Right atrium auricular region (tissue), 2 donors: ENCODE results near the gene C19orf81. TPM values are rescaled to one million over a fixed set of nuclear protein-coding genes. Genes with fewer than 3 reads are reported as not detected.

Experiments used
- DNase-seq: peaks from one replicate; pipeline ENCODE4 v3.0.0-alpha.2; 2019; ENCODE audit warnings: low spot score
- H3K27ac ChIP-seq, 2 donors: fragments of 200-600 bp; sonication (generic); 1 replicate in 1 of 2; 2 replicates in 1 of 2; pipeline ENCODE4 v1.5.1; 2016 to 2019
- H3K27me3 ChIP-seq, 2 donors: fragments of 200-600 bp; sonication (generic); one replicate each; pipeline versions ENCODE4 v1.5.1 to v1.6.0; 2017 to 2019
- H3K36me3 ChIP-seq: fragments of 200-600 bp; sonication (generic); one replicate; pipeline ENCODE4 v1.5.1; 2016
- H3K4me1 ChIP-seq, 2 donors: fragments of 200-600 bp; sonication (generic); one replicate each; pipeline versions ENCODE4 v1.5.1 to v1.6.0; 2017 to 2019
- H3K4me3 ChIP-seq, 2 donors: fragments of 200-600 bp; sonication (generic); 1 replicate in 1 of 2; 2 replicates in 1 of 2; pipeline ENCODE4 v1.5.1; 2017 to 2019; ENCODE audit warnings: mild to moderate bottlenecking in 1 of 2, moderate library complexity in 1 of 2
- H3K9me3 ChIP-seq, 2 donors: fragments of 200-600 bp; sonication (generic); one replicate each; pipeline ENCODE4 v1.5.1; 2019
- total RNA-seq, 2 donors: library from RNA; depleted of rRNA; stranded (reverse); fragments of >200 nt; gene quantifications; one replicate each; pipeline ENCODE4 v1.1.0, GENCODE V29; 2016
- TF ChIP-seq, protein P1 (sequence below), 2 donors: fragments of 200-600 bp; sonication (generic); IDR thresholded peaks; one replicate each; pipeline ENCODE4 v1.5.1; 2019; ENCODE audit warnings: antibody characterized with exemption in 2 of 2

The C19orf81 gene
- total RNA-seq, 2 donors from 2014 or later, result 4.6 TPM; not detected in 1

DNA sequence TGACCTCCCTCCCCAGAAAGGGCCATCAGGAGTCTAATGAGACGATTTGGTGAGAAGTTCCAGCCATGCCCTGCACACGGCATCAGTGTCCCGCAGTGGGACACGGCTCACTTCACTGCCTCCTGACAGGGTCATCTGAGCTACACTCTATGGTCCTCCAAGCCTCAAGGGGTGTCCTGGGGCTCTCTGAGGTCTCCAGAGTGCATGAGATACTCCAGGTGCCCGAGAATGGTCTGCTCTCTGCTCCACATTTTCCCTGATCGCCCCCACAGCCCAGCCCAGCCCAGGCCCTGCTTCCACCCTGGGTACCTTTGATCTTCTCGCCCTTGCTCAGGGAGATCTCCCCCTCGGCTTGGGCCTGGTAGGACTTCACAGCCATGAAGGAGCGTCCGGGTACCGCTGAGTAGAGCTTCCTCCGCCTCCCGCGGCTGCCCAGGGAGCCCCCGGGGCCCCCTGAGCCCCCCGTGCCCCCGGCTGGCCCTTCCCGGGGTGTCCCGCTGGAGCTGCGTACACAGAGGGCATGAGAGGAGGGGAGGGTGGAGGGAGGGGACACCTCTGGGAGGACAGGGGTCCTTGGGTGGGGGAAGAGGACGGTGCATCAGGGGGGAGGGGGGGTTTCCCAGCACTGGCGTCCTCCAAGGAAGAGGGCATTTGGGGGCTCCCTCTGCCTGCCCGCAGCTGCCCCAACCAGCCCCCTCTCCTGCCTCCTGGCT, 53.1 kb downstream of the C19orf81 start:
- Histone ChIP-seq H3K4me3 (no peak overlapping the region), H3K9me3 (no peaks in the 10 kb centered on the region), H3K27me3 (no peaks in the 10 kb centered on the region), H3K36me3 (no peaks in the 10 kb centered on the region), H3K4me1 (no peaks in the 10 kb centered on the region), H3K27ac (no peak overlapping the region)
- TF ChIP-seq, protein P1, sequence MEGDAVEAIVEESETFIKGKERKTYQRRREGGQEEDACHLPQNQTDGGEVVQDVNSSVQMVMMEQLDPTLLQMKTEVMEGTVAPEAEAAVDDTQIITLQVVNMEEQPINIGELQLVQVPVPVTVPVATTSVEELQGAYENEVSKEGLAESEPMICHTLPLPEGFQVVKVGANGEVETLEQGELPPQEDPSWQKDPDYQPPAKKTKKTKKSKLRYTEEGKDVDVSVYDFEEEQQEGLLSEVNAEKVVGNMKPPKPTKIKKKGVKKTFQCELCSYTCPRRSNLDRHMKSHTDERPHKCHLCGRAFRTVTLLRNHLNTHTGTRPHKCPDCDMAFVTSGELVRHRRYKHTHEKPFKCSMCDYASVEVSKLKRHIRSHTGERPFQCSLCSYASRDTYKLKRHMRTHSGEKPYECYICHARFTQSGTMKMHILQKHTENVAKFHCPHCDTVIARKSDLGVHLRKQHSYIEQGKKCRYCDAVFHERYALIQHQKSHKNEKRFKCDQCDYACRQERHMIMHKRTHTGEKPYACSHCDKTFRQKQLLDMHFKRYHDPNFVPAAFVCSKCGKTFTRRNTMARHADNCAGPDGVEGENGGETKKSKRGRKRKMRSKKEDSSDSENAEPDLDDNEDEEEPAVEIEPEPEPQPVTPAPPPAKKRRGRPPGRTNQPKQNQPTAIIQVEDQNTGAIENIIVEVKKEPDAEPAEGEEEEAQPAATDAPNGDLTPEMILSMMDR (IDR thresholded peaks at IDR 0.05), result no peak
- DNase-seq, result no peak

DNA sequence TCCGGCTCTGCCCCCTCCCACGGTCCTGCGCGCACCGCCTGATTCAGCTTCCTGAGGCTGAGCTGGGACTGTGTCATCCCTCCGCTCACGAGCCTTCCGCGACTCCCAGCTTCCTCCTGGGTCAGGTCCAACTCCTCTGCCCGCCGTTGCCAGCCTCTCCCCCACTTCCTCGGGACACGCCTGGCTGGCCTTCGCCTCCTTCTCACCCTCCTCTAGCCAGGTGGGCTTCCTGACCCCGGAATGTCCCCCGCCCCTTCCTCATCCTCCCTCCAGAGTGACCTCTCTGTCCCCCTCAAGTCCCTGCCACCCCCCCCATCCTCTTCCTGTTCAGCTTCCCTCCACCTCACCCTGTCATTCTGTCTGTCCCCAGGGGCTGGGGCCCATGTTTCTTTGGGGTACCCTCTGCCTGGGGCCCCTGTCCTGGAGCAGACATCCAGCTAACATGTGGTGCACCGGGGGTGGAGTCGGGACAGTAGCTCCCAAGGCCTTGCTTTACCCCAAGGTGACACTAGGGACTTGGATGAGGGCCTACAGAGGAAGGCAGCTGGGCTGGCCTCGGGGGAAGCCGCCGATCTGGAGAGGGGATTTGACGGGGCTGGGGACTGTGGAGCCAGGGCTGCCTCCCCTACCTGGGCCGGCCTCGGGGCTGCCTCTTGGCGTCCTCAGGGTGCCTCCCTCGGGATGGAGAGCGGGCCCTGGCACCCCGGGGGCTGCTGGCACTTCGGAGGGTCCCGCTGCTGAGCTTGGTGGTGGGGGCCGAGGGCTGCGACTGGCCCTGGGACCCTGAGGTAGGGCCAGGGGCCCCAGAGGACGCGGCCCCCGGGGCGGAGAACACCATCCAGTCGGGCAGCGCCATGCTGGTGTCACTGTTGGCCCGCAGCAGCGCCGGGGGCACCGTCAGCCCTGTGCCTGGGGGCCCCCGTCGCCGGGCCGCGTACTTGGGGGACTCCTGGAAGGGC, 53.9 kb downstream of the C19orf81 start:
- no peak for DNase-seq
- H3K4me3 ChIP-seq, result no peak overlapping the region
- no peaks in the 10 kb centered on the region for H3K9me3 ChIP-seq
- no peaks in the 10 kb centered on the region for H3K4me1 ChIP-seq
- H3K27me3 ChIP-seq, result no peaks in the 10 kb centered on the region
- H3K27ac ChIP-seq, result no peak overlapping the region
- no peaks in the 10 kb centered on the region for H3K36me3 ChIP-seq
- TF ChIP-seq, protein P1 (IDR thresholded peaks at IDR 0.05), result no peak

DNA sequence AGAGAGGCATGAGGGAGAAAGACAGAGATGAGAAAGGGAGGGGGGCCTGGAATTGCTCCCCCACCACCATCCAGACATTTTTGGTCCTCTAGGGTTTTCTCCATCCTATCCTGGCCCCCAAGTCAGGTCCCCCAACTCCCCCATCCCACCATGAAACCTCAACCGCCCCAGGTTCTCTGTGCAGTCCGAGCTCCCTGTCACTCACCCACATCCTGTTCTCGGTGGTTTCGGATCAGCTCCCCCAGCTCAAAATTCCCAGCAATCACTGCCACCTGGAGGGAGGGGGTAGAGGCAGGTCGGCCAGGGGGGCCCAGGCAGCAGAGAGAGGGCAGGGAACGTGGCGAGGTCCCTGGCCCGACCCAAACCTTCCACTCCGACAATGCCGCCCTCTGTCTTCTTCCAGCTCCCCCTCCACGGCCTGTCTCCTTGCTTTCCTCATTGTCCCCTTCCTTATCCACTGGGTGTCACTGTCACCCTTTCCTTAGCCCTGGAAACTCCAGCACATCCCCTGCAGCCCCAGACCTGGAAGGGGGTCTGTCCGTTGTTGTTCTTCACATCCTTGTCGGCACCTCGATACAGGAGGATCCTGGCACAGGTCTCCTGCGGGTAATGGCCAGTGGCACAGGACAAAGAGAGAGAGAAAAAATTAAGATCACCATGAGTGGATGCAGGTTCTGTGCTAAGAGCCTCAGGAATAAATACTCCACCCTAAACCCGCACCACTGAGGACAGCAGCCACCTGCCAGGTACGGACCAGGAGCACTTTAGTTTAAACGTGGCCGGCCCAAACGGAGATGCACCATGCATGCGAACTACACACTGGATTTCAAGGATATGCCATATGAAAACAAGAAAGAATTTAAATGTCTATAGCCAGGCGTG, 54.9 kb downstream of the C19orf81 start:
- Histone ChIP-seq H3K27ac (no peak overlapping the region), H3K4me1 (no peaks in the 10 kb centered on the region), H3K9me3 (no peaks in the 10 kb centered on the region), H3K36me3 (no peaks in the 10 kb centered on the region), H3K4me3 (no peak overlapping the region), H3K27me3 (no peaks in the 10 kb centered on the region)
- TF ChIP-seq, protein P1 (IDR thresholded peaks at IDR 0.05), result no peak
- DNase-seq, result no peak

DNA sequence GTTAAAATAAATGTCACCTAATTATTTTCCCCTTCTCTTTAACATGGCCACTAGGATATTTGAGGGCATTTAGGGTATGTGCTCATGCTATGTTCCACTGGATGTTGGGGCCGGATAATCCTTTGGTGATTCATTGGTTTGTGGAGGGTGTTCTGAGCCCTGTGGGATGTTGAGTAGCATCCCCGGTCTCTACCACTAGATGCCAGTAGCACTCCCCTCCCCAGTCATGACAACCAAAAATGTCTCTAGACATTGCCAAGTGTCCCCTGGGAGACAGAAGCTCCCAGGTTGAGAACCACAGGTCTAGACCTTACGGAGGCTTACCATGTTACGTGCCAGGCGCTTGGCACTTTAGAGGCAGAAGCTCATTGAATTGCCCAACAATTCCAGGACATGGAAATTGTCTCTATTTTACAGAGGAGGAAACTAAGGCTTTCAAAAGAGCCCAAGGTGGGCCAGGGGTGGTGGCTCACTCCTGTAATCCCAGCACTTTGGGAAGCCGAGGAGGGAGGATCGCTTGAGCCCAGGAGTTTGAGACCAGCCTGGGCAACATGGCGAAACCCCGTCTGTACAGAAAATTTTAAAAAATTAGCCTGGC, 56.3 kb downstream of the C19orf81 start:
- Histone ChIP-seq H3K9me3 (no peaks in the 10 kb centered on the region), H3K4me1 (no peaks in the 10 kb centered on the region), H3K4me3 (no peak overlapping the region), H3K27me3 (no peaks in the 10 kb centered on the region), H3K36me3 (no peaks in the 10 kb centered on the region), H3K27ac (no peak overlapping the region)
- TF ChIP-seq, protein P1 (IDR thresholded peaks at IDR 0.05), result peak in 1 of 2 donors; percentile 62
- no peak for DNase-seq

DNA sequence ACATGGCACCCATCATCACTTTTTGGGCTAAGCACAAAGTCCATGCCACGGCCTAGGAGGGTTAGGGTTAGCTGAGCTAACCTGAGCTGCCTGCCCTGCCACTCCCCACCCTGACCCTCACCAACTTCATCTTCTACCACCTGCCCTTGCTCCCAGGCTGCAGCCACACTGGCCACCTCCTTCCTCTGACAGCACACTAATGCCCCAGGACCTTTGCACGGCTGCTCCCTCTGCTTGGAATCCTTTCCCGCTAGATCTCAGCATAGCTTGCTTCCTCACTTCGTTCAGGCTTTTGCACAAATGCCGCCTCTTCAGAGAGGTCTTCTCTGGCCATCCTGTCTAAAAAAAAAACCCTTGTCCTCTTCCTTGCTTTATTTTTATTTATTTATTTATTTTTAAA, 57.1 kb downstream of the C19orf81 start:
- Histone ChIP-seq H3K27me3 (no peaks in the 10 kb centered on the region), H3K27ac (no peak overlapping the region), H3K36me3 (no peaks in the 10 kb centered on the region), H3K4me1 (no peaks in the 10 kb centered on the region), H3K4me3 (no peak overlapping the region), H3K9me3 (no peaks in the 10 kb centered on the region)
- TF ChIP-seq, protein P1 (IDR thresholded peaks at IDR 0.05), result no peak
- no peak for DNase-seq
